Suprapubic skin (tissue), 3 donors: ENCODE results near the gene POLR2J.

Experiments
- POLR2A ChIP-seq, 2 donors: fragments of 450-650 bp; IDR thresholded peaks; one replicate each; pipeline ENCODE4 v1.6.1; 2017; ENCODE audit warnings: antibody characterized with exemption in 2 of 2, mild to moderate bottlenecking in 2 of 2, moderate library complexity in 2 of 2
- TF ChIP-seq, protein P1 (sequence below), 2 donors: fragments of 200-600 bp in 1 of 2; fragments of 450-650 bp in 1 of 2; sonication (generic) in 1 of 2; IDR thresholded peaks; one replicate each; pipeline ENCODE4 v1.5.1; 2016 to 2019; ENCODE audit warnings: antibody characterized with exemption in 2 of 2, mild to moderate bottlenecking in 1 of 2, moderate library complexity in 1 of 2

DNA sequence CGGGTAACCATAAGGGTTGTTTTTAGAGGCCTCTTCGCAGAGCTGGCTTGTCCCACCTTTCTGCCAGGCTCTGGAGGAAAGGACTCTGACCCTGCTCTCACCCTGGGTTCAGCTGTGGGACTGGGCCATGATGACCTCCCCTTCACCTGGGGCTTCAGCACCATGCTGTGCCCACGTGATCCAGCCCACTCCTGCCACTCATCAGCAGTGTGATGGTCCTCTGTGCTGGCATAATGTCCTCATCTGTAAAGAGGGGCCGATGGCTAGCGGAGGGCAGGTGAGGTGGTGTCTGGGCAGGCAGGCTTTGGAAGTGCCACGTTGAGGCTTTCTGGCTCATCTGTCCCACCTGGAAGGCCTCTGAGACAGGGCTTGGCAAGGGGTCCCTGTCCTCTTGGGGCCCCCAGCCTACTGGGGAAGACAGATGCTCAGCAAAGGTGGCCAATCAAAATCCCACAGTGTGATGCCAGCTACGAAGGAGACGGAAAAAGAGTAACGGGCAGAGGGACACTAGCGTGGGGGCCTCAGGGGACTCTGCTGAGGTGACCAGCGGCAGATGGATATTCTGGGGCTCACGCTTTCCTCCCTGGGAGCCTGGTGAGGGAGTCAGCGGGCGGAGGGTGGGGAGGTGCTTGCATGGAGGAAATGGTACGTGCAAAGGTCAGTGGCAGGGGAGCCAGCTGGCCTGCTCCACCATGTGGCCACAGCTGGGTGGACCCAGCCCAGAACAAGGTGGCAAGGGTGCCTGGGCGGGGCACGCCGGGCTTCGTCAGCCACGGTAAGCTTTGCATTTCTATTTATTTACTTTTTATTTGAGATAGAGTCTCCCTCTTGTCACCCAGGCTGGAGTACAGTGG lies 8.5 kb downstream of the POLR2J start:
- TF ChIP-seq, protein P1, sequence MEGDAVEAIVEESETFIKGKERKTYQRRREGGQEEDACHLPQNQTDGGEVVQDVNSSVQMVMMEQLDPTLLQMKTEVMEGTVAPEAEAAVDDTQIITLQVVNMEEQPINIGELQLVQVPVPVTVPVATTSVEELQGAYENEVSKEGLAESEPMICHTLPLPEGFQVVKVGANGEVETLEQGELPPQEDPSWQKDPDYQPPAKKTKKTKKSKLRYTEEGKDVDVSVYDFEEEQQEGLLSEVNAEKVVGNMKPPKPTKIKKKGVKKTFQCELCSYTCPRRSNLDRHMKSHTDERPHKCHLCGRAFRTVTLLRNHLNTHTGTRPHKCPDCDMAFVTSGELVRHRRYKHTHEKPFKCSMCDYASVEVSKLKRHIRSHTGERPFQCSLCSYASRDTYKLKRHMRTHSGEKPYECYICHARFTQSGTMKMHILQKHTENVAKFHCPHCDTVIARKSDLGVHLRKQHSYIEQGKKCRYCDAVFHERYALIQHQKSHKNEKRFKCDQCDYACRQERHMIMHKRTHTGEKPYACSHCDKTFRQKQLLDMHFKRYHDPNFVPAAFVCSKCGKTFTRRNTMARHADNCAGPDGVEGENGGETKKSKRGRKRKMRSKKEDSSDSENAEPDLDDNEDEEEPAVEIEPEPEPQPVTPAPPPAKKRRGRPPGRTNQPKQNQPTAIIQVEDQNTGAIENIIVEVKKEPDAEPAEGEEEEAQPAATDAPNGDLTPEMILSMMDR (IDR thresholded peaks at IDR 0.05): no peak
- TF ChIP-seq POLR2A (IDR thresholded peaks at IDR 0.05): no peak
